ENCODE measurements around the gene KLHL42.

GRCh38 chr12:27824126-27824842 is 44.3 kb downstream of the KLHL42 start:
- TF ChIP-seq CTCF (IDR thresholded peaks at IDR 0.05), result no peak
- TF ChIP-seq POLR2AphosphoS5 (IDR thresholded peaks at IDR 0.05), result no peak
- TF ChIP-seq POLR2A (IDR thresholded peaks at IDR 0.05), result no peak
